A549 (cell line): ENCODE measurements around the gene POLDIP2.

Experiments used
- CBX2 ChIP-seq: fragments of 200-600 bp; sonication (generic); IDR thresholded peaks from 2 replicates; pipeline ENCODE4 v1.6.1; 2016; ENCODE audit warnings: low read depth, mild to moderate bottlenecking, borderline replicate concordance
- CHD4 ChIP-seq: fragments of 200-600 bp; sonication (generic); IDR thresholded peaks from 2 replicates; pipeline ENCODE4 v1.6.1; 2016; ENCODE audit warnings: antibody characterized with exemption, mild to moderate bottlenecking, borderline replicate concordance
- CTCF ChIP-seq: fragments of >200 bp; sonication (Bioruptor Twin); formaldehyde crosslinking; IDR thresholded peaks from 3 replicates; pipeline ENCODE4 v1.5.1; 2016
- EP300 ChIP-seq, 2 experiments: fragments of >200 bp; sonication (Bioruptor Twin); formaldehyde crosslinking; IDR thresholded peaks; 2 replicates in 1 of 2; 3 replicates in 1 of 2; pipeline ENCODE4 v1.6.1; 2016 to 2017
- ESRRA ChIP-seq: fragments of 150-350 bp; IDR thresholded peaks from 2 replicates; pipeline ENCODE4 v1.6.1; 2014; ENCODE audit warnings: mild to moderate bottlenecking, low read length, borderline replicate concordance
- HDAC2 ChIP-seq: fragments of 200-600 bp; sonication (generic); IDR thresholded peaks from 2 replicates; pipeline ENCODE4 v1.6.1; 2016
- HMGXB4 ChIP-seq: fragments of 250-450 bp; sonication (Bioruptor Pico); IDR thresholded peaks from 2 replicates; pipeline ENCODE4 v1.5.0; 2021; ENCODE audit warnings: mild to moderate bottlenecking, moderate library complexity, borderline replicate concordance
- REST ChIP-seq: fragments of 200-600 bp; sonication (generic); IDR thresholded peaks from 2 replicates; pipeline ENCODE4 v1.6.1; 2016; ENCODE audit warnings: antibody characterized with exemption, mild to moderate bottlenecking, moderate library complexity
- SREBF2 ChIP-seq: fragments of 450-650 bp; IDR thresholded peaks from 2 replicates; pipeline ENCODE4 v1.6.1; 2014; ENCODE audit warnings: mild to moderate bottlenecking, moderate library complexity
- USF2 ChIP-seq: fragments of 450-650 bp; IDR thresholded peaks from 2 replicates; pipeline ENCODE4 v1.6.1; 2014; ENCODE audit warnings: antibody characterized with exemption
- ZSCAN20 ChIP-seq: fragments of 250-450 bp; sonication (Bioruptor Pico); IDR thresholded peaks from 2 replicates; pipeline ENCODE4 v1.8.0; 2022; ENCODE audit warnings: mild to moderate bottlenecking, moderate library complexity

GRCh38 chr17:28324781-28325180 is 32.5 kb downstream of the POLDIP2 start:
- TF ChIP-seq CTCF = no peak
- no peak for TF ChIP-seq EP300 (IDR thresholded peaks at IDR 0.05)
- no peak for TF ChIP-seq ESRRA
- TF ChIP-seq USF2 = no peak
- TF ChIP-seq CHD4 = no peak
- no peak for TF ChIP-seq ZSCAN20
- no peak for TF ChIP-seq CBX2
- no peak for TF ChIP-seq HDAC2
- no peak for TF ChIP-seq REST
- TF ChIP-seq SREBF2 = no peak
- TF ChIP-seq HMGXB4 = no peak
